OCI-LY7 (cell line): ENCODE data around the gene NPC1. TPM values are rescaled to one million over a fixed set of nuclear protein-coding genes. Genes with fewer than 3 reads are reported as not detected.
A peak's percentile ranks its signal among the peaks of the same experiment; 100 is the strongest.

Experiments
- Bru-seq: library from RNA; stranded (reverse); fragments of 400-500 nt; gene quantifications from one replicate; lab custom pipeline; 2021; lab: Mats Ljungman, UMichigan
- BruChase-seq, 2 experiments: library from RNA; stranded (reverse); fragments of 400-500 nt; gene quantifications; one replicate each; lab custom pipeline; 2021; lab: Mats Ljungman, UMichigan
- BruUV-seq: library from RNA; stranded (reverse); fragments of 400-500 nt; replicated peaks from 2 replicates; lab custom pipeline; 2021; lab: Mats Ljungman, UMichigan
- CTCF ChIA-PET: fragments of 300-600 bp; sonication (Branson Sonifier 250); formaldehyde crosslinking; loops from one replicate; lab custom pipeline; 2022; ENCODE audit warnings: antibody characterized with exemption; ENCODE audit not compliant: unreplicated experiment; lab: Charles Lee
- POLR2A ChIA-PET: fragments of 300-600 bp; sonication (Branson Sonifier 250); formaldehyde crosslinking; loops from one replicate; lab custom pipeline; 2022; ENCODE audit warnings: antibody characterized with exemption; lab: Charles Lee
- DNase-seq: peaks from one replicate; pipeline ENCODE4 v3.0.0-alpha.2; 2015; ENCODE audit warnings: low spot score
- H2AFZ ChIP-seq: fragments of 200-600 bp; sonication (generic), shearing (Covaris generic); 2 replicates; pipeline ENCODE4 v1.6.1; 2014; ENCODE audit warnings: mild to moderate bottlenecking, antibody characterized with exemption, low read length, moderate library complexity
- H3K27ac ChIP-seq: fragments of 200-600 bp; sonication (generic); 2 replicates; pipeline ENCODE4 v1.5.1; 2014; ENCODE audit warnings: mixed run types, low read depth, mild to moderate bottlenecking, moderate library complexity, low read length, inconsistent platforms; ENCODE audit not compliant: poor library complexity, severe bottlenecking
- H3K36me3 ChIP-seq: fragments of 200-600 bp; sonication (generic); 2 replicates; pipeline ENCODE4 v1.6.1; 2014; ENCODE audit warnings: mild to moderate bottlenecking, antibody characterized with exemption, low read length, moderate library complexity, mixed read lengths; ENCODE audit not compliant: insufficient read depth
- H3K4me1 ChIP-seq: fragments of 200-600 bp; sonication (generic); 2 replicates; pipeline ENCODE4 v1.5.1; 2014; ENCODE audit warnings: mild to moderate bottlenecking, low read length; ENCODE audit not compliant: insufficient read depth, poor library complexity, severe bottlenecking
- H3K4me2 ChIP-seq: fragments of 200-600 bp; sonication (generic); 2 replicates; pipeline ENCODE4 v1.6.1; 2014; ENCODE audit warnings: mild to moderate bottlenecking, low read length
- H3K4me3 ChIP-seq: fragments of 200-600 bp; sonication (generic); 2 replicates; pipeline ENCODE4 v1.5.1; 2014; ENCODE audit warnings: mild to moderate bottlenecking, low read depth, low read length; ENCODE audit not compliant: poor library complexity, severe bottlenecking
- H3K79me2 ChIP-seq: fragments of 200-600 bp; sonication (generic); 2 replicates; pipeline ENCODE4 v1.6.1; 2016; ENCODE audit warnings: low read depth, mild to moderate bottlenecking, low read length, moderate library complexity, mixed read lengths; ENCODE audit not compliant: insufficient read depth
- H3K9me2 ChIP-seq: fragments of 200-600 bp; sonication (generic); 2 replicates; pipeline ENCODE4 v1.6.1; 2016; ENCODE audit warnings: mild to moderate bottlenecking, low read length, mixed read lengths; ENCODE audit not compliant: insufficient read depth
- H3K9me3 ChIP-seq: fragments of 200-600 bp; sonication (generic); 2 replicates; pipeline ENCODE4 v1.6.1; 2014; ENCODE audit warnings: mild to moderate bottlenecking, mixed run types, low read length, mixed read lengths
- H4K20me1 ChIP-seq: fragments of 200-600 bp; sonication (generic); 2 replicates; pipeline ENCODE4 v1.6.1; 2014; ENCODE audit warnings: mild to moderate bottlenecking, antibody characterized with exemption, low read length, moderate library complexity, mixed read lengths; ENCODE audit not compliant: insufficient read depth
- EZH2phosphoT487 ChIP-seq: fragments of 200-600 bp; sonication (generic); IDR thresholded peaks from 2 replicates; pipeline ENCODE4 v1.6.1; 2018; ENCODE audit warnings: low read depth, borderline replicate concordance, mild to moderate bottlenecking, mixed run types, antibody characterized with exemption, low read length, moderate library complexity, mixed read lengths
- intact Hi-C: fragments of 100-400 bp; cut with micrococcal nuclease; formaldehyde crosslinking; loops from one replicate; pipeline ENCODE4 v1.10.0; 2022; ENCODE audit not compliant: unreplicated experiment
- long read RNA-seq: library from polyadenylated mRNA; stranded (forward); transcript quantifications from one replicate; pipeline ENCODE4 v2.0.0, GENCODE V29; 2022
- total RNA-seq, 2 experiments: library from RNA; depleted of rRNA in 1 of 2; stranded (reverse); fragments of >200 nt in 1 of 2; shearing (Covaris generic) in 1 of 2; gene quantifications; 2 replicates each; pipeline ENCODE4 v1.2.3, GENCODE V29; 2014 to 2022
- TF ChIP-seq, protein P1 (sequence below): fragments of 200-600 bp; sonication (generic); conservative IDR thresholded peaks from 2 replicates; pipeline ENCODE4 v1.5.1; 2014; ENCODE audit warnings: mild to moderate bottlenecking, antibody characterized with exemption, low read length, moderate library complexity, mixed read lengths

Gene NPC1
- total RNA-seq (2014; rRNA removed; shearing (Covaris generic)) (22.3 and 26.0 TPM in 2 replicates), total RNA-seq (2022) (38.9 and 40.7 TPM in 2 replicates), Bru-seq, nascent RNA (percentile 73 among the genes with signal in this experiment), BruChase-seq, experiment 1, labeled RNA remaining after a 6-hour chase (percentile 67 among the genes with signal in this experiment), BruChase-seq, experiment 2, labeled RNA remaining after a 2-hour chase (percentile 72 among the genes with signal in this experiment)
- long read RNA-seq, full-length matches to known transcripts, result 16 of 80 reads
- long read RNA-seq, partial matches to known transcripts, result 14 of 80 reads
- long read RNA-seq, other reads (novel, unspliced or antisense), result 50 of 80 reads

DNA sequence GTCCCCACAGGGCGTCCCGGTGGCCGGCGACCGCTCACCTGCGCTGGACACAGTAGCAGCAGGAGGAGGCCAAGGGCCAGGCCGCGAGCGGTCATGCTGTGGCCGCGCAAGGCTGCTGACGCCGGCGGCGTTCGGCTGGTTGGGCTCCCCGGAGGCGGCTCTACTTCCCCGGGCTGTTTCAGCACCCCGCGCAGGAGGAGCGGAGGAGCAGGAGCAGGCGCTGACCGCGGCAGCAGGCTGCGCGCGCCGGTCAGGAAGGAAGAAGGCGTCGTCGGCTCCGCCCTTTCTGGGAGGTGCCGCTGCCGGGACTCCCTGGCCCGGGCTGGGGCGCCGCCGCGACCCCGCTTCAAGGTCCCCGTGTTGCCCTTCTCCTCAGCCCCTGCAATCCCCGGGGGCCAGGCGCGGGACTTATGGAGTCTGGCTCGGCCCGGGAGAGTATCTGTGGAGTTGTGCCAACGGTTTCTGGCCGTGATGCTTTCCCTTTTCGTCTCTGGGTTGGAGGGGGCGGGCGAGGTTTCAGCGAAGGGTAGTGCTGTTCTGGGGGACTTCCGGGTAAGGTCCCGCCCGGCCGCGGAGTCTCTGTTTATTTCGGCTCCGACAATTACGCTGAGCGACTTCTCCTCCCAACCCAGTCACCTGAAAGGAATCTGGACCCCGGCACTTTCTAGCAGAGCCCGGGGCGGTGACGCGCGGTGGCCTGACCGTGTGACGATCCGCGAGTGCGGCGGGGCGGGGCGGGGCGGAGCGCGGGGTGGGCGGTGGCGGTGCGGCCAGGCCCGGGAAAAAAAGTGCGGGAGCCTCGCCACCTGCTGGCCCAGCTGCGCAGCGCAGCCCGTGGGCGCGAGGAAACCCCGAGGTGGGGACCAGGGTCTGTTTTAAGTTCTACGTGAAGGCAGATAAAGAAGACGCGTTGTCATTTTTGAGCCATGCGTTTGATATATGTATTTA, at the start of gene NPC1:
Gene NPC1 (minus strand): TSS at position 258 of the 948 bp plus-strand sequence. CDS start 163 bp downstream, at position 95.
- intact Hi-C loops, result loop anchor here (1.0 to 10.0 kb wide), 6 partner anchors 70 to 788 kb away; partner anchors contain the start of genes CABLES1, RBBP8 and RMC1
- Histone ChIP-seq H3K27ac (peak within 1 kb of the TSS; percentile 85), H3K4me3 (peak within 1 kb of the TSS; percentile 87), H3K4me1 (peaks cover 22% of the 10 kb centered on the region), H3K36me3 (peaks cover 7% of the 10 kb centered on the region; the same call in 1 of the 2 replicates), H3K9me3 (no peaks in the 10 kb centered on the region), H3K4me2 (peak within 1 kb of the TSS; percentile 94), H4K20me1 (no peaks in the 10 kb centered on the region), H3K79me2 (peaks cover 25% of the 10 kb centered on the region; the same call in 1 of the 2 replicates), H2AFZ (peak within 1 kb of the TSS; percentile 77), H3K9me2 (no peaks in the 10 kb centered on the region)
- POLR2A ChIA-PET, result interaction anchor here (0.7 to 1.5 kb wide), 5 partner anchors 16 to 1058 kb away, joined by 3 to 4 read pairs (median 4); no protein-coding TSS in a partner anchor
- no TSS peak for BruUV-seq
- peak; percentile 94 for DNase-seq
- TF ChIP-seq EZH2phosphoT487, result no peak
- TF ChIP-seq, protein P1, sequence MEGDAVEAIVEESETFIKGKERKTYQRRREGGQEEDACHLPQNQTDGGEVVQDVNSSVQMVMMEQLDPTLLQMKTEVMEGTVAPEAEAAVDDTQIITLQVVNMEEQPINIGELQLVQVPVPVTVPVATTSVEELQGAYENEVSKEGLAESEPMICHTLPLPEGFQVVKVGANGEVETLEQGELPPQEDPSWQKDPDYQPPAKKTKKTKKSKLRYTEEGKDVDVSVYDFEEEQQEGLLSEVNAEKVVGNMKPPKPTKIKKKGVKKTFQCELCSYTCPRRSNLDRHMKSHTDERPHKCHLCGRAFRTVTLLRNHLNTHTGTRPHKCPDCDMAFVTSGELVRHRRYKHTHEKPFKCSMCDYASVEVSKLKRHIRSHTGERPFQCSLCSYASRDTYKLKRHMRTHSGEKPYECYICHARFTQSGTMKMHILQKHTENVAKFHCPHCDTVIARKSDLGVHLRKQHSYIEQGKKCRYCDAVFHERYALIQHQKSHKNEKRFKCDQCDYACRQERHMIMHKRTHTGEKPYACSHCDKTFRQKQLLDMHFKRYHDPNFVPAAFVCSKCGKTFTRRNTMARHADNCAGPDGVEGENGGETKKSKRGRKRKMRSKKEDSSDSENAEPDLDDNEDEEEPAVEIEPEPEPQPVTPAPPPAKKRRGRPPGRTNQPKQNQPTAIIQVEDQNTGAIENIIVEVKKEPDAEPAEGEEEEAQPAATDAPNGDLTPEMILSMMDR, result peak; percentile 84
- CTCF ChIA-PET, result interaction anchor here (1.4 kb wide), 1 partner anchor 88 kb away, joined by 4 read pairs; no protein-coding TSS in a partner anchor

DNA sequence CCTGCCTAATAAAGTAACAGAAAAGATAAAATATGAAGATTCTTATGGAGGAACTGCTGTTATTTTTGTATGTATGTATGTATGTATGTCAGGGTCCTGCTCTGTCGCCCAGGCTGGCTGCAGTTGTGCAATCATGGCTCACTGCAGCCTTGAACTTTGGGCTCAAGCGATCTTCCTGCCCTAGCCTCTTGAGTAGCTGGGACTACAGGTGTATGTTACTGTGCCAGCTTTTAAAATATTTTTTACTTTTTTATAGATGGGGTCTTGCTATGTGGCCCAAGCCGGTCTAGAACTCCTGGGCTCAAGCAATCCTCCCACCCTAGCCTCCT, 49.7 kb upstream of the NPC1 start:
- no peaks in the 10 kb centered on the region for H3K9me3 ChIP-seq
- H3K4me2 ChIP-seq, result no peak overlapping the region
- no peak overlapping the region for H3K27ac ChIP-seq
- H3K4me1 ChIP-seq, result no peaks in the 10 kb centered on the region
- ChIA-PET POLR2A (no interaction called here), CTCF (no interaction called here)
- no peak for DNase-seq
- no peaks in the 10 kb centered on the region for H3K36me3 ChIP-seq
- H3K4me3 ChIP-seq, result no peak overlapping the region
- no TSS peak for BruUV-seq
- H4K20me1 ChIP-seq, result no peaks in the 10 kb centered on the region
- intact Hi-C loops, result no loop called here
- TF ChIP-seq, protein P1, result no peak
- no peak for TF ChIP-seq EZH2phosphoT487
- no peaks in the 10 kb centered on the region for H3K9me2 ChIP-seq
- no peak overlapping the region for H2AFZ ChIP-seq
- no peaks in the 10 kb centered on the region for H3K79me2 ChIP-seq
